Femur (tissue), 1 donor: Measurements from ENCODE around the gene TAS2R38.
"Not testable (repeated sequence)": the region's sequence is repeated elsewhere in the genome, so short reads cannot be mapped to it uniquely, and the experiment has no call there.

Experiments used
- DNase-seq: peaks from one replicate; pipeline ENCODE4 v3.0.0-alpha.2; 2017

The TAS2R38 gene

GRCh38 chr7:141973673-141974072 is at the start of gene TAS2R38:
TSS of gene TAS2R38 (minus strand) at chr7:141973773. CDS start at chr7:141973689, 84 bp downstream.
- no peak for DNase-seq

DNA sequence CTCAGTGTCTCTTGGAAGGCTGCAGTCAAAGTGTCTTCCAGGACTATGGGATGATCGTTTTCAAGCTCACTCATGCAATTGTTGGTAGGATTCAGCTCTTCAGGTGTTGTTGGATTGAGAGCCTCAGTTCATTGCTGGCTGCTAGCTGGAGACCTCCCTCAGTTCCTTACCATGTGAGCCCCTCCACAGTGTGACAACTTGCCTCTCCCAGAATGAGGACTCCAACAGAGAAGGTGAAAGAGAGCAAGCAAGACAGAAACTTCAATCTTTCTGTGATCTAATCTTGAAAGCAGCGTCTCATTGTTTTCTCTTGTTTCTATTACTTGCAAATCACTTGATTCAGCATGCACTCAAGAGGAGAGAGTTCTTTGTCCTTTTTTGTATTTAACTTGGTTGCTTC is 44.6 kb upstream of the TAS2R38 start:
- no peak for DNase-seq

DNA sequence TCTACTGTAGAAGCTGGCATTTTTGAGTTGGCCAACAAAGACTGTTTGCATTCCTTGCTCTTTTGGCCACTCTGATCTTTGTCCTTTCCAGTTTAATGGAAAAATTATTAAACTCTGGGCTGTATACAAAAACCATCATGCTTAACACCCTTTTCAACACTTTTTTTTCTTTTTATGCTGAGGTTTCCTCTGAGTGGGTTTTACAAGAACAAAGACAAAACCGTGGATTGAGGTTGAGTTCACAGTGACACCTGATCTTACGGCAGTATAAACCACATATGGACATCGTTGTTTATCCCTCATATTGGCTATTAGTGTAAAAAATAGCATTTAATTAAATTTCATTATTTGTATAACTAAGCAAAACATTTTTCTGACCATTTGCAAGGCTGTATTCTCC is 43.9 kb upstream of the TAS2R38 start:
- no peak for DNase-seq

GRCh38 chr7:142012825-142013511 is 39.4 kb upstream of the TAS2R38 start:
- DNase-seq: no peak

DNA sequence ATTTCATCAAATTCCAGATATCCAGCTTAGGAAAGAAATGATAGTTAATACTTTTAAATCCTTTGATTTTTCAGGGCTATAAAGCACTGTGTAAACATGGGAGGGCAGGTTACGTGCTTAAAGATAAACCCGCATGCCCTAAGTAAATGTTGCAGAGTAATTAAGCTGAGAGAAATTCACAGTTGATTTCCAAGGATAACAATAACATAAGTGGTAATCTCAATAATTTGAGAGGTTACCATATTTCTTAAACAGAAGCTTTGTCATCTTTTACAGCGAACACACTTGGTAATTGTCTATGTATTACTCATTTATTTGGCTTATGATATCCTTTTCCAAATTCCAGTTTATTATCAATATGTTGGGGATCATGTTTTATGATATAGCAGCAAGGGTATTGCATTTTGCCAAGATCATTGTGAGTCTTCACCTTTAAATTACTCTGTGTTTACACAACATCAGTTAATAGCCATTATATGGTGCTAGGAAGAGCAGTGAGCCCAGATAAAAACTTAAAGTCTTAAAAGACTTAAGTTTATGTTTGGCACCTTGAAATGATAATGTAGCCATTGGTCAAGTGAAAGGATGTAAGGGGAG is 37.5 kb upstream of the TAS2R38 start:
- no peak for DNase-seq

- DNase-seq: no peak
Observed at GRCh38 chr7:142009187-142009586, 35.6 kb upstream of the TAS2R38 start.

- DNase-seq: no peak
Observed at GRCh38 chr7:142006577-142006976, 33.0 kb upstream of the TAS2R38 start.

GRCh38 chr7:142002179-142002578 is 28.6 kb upstream of the TAS2R38 start:
- DNase-seq: no peak

DNA sequence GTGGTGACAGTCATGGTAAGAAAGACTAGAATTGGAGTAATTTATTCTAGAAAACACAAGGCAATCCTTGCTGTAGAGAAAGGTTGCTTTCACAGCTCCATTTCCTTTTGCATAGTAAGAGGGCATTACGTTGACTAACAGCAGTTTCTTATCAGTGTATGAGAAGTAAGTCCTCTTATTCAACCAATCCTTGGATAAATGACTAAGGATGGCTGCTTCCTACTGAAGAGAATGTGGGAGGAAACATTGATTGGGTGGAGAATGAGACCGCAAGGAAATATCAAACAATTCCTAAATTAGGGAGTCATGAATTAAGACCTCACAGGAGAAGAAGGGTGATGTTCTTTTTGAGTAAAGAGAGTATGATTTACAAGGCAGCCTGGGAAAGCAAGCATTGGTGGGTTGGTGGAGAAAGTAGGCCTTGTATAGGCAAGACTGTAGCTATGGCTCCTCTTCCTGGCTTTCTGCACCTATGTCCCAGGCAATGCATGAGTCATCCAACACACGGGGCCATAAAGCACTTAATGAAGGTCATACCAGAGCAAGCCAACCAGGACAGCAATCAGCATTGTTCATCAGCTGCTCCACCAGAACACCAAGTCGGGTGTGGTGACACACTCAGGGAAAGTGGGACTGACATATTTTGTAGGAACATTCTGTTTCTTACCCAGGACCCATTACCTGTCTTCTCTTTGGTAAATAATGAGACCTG is 27.7 kb upstream of the TAS2R38 start:
- no peak for DNase-seq

DNA sequence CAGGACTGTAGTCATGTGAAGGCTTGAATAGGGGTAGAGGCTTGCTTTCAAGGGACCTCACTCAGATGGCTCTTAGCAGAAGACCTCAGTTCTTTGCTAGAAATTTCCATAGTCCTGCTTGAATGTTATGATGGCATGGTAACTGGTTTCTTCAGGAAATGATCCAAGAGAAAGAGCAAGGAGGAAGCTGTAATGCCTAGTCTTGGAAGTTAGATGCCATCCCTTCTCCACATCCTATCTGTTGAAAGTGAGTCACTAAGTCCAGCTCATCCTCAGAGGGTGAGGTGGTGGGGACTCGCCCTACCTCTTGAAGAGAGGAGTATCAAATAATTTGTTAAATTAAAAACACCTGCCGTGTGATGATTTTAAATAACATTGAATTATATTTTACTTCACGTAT is 26.7 kb upstream of the TAS2R38 start:
- no peak for DNase-seq

DNA sequence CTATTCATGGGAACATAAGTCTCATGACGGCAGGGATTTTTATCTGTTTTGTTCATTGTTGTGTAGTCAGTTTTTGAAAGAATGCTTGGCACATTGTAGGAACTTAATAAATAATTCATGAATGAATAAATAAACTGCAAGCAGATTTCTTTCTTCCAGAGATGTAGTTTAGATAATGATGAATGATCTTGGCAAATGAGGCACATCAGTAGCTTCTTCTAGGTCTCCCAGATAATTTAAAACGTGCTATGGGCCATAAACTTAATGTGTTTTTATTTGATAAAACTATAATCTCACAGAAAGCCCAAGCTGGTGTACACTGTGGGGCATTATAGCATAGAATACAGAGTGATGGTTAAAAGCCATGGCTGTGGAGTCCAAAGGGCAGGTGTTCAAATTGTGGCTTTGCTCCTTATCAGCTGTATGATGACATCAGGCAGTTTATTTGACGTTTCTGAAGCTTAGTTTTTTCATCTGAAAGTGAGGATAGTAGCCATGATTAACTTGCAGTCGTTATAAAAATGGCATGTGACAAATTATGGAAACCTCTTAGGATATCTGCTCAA is 25.6 kb upstream of the TAS2R38 start:
- DNase-seq: no peak

DNA sequence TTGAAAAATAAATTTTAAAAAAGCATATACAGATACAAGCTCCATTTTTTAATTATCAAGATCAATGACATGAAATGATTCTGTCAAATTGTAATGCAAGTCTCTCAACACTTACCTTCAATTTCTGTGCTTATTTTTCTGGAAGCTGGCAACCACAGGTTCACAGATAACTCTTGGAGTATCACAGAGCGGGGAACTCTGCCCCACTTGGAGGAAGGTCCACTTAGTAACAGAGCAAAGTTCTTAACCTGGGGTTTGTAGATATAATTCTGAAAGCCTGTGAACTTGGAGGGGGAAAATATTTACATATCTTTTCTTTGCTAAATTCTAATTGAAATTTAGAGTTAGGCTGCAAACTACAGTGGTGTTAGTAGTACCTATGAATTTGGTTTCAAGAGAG is 19.8 kb upstream of the TAS2R38 start:
- DNase-seq: no peak

GRCh38 chr7:141992688-141993087 is 19.1 kb upstream of the TAS2R38 start:
- DNase-seq: no peak

DNA sequence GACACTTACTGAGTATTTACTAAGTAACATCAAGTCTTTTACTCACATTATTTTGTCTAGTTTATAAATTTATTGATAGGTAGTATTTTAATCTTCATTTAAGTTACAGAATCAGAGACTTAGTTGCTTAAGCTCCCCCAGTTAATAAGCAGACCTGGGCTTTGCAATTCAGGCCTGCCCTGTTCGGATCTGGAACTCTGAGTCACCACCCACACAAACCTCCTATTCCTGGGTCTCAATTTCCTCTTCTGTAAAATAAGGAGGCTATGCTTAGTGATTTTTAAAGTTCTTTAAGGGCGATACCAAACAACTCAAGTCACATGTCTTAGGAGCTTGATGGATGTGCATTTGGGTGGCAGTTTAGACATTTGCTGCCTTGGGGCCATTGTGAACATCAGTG is 18.6 kb upstream of the TAS2R38 start:
- no peak for DNase-seq

- DNase-seq: no peak
Observed at GRCh38 chr7:141991140-141991539, 17.6 kb upstream of the TAS2R38 start.

GRCh38 chr7:141990011-141990725 is 16.6 kb upstream of the TAS2R38 start:
- DNase-seq: no peak

- not testable (repeated sequence) for DNase-seq
Observed at GRCh38 chr7:141987803-141988202, 14.2 kb upstream of the TAS2R38 start.

GRCh38 chr7:141986923-141987322 is 13.3 kb upstream of the TAS2R38 start:
- no peak for DNase-seq

DNA sequence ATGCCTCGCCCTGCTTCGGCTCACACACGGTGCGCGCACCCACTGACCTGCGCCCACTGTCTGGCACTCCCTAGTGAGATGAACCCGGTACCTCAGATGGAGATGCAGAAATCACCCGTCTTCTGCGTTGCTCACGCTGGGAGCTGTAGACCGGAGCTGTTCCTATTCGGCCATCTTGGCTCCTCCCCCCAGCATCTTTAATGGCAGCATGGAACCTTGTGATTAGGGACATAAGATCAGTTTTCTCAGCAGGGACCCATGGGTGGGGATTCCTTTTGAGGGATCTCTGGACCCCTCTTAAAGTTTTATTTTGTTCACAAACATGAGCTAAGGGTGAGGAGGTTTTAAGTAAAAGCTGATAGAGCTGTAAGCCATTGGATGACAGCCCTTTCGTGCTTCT is 12.4 kb upstream of the TAS2R38 start:
- not testable (repeated sequence) for DNase-seq

GRCh38 chr7:141979568-141979967 is 6.0 kb upstream of the TAS2R38 start:
- DNase-seq: no peak

- DNase-seq: no peak
Observed at GRCh38 chr7:141978351-141978750, 4.8 kb upstream of the TAS2R38 start.

GRCh38 chr7:141976524-141977245 is 3.1 kb upstream of the TAS2R38 start:
- no peak for DNase-seq
